Transverse colon (tissue), 4 donors: ENCODE results near the gene MRRF. TPM values are rescaled to one million over a fixed set of nuclear protein-coding genes. Genes with fewer than 3 reads are reported as not detected.

Experiments
- DNase-seq: peaks from one replicate; pipeline ENCODE4 v3.0.0-alpha.2; 2019
- H3K27ac ChIP-seq, 4 donors: fragments of 200-600 bp; sonication (generic); 2 replicates each; pipeline ENCODE4 v1.5.1; 2016 to 2018; ENCODE audit warnings: inconsistent platforms in 4 of 4
- H3K27me3 ChIP-seq: fragments of 200-600 bp; sonication (generic); 2 replicates; pipeline ENCODE4 v1.5.1; 2017; ENCODE audit warnings: inconsistent platforms
- H3K36me3 ChIP-seq, 4 donors: fragments of 200-600 bp; sonication (generic); 2 replicates each; pipeline ENCODE4 v1.5.1; 2017 to 2019; ENCODE audit warnings: inconsistent platforms in 4 of 4
- H3K4me1 ChIP-seq, 4 donors: fragments of 200-600 bp; sonication (generic); 2 replicates each; pipeline ENCODE4 v1.5.1; 2017 to 2020; ENCODE audit warnings: inconsistent platforms in 4 of 4
- H3K4me3 ChIP-seq, 4 donors: fragments of 200-600 bp; sonication (generic); 1 replicate in 1 of 4; 2 replicates in 3 of 4; pipeline versions ENCODE4 v1.5.1 to v1.6.1; 2017 to 2019; ENCODE audit warnings: inconsistent platforms in 4 of 4
- H3K9me3 ChIP-seq, 2 donors: fragments of 200-600 bp; sonication (generic); 2 replicates each; pipeline ENCODE4 v1.5.1; 2017 to 2019; ENCODE audit warnings: inconsistent platforms in 2 of 2
- EP300 ChIP-seq: sonication (generic); formaldehyde crosslinking; IDR thresholded peaks from one replicate; pipeline ENCODE4 v1.6.1; 2017; ENCODE audit warnings: antibody characterized with exemption, low read depth
- POLR2A ChIP-seq: fragments of 450-650 bp; IDR thresholded peaks from one replicate; pipeline ENCODE4 v1.6.1; 2016; ENCODE audit warnings: antibody characterized with exemption, mild to moderate bottlenecking, moderate library complexity
- POLR2AphosphoS5 ChIP-seq, 3 donors: sonication (generic); formaldehyde crosslinking; IDR thresholded peaks; one replicate each; pipeline ENCODE4 v1.6.1; 2016; ENCODE audit warnings: antibody characterized with exemption in 3 of 3
- WGBS, 2 donors: methylation state at CpG; one replicate each; pipeline ENCODE4 v1.1.5; 2018; ENCODE audit warnings: low coverage in 1 of 2; 5-methylcytosine and 5-hydroxymethylcytosine counted together
- in situ Hi-C, 4 donors: fragments of 200-750 bp; cut with MboI; loops; one replicate each; pipeline versions ENCODE4 v1.15.0 to v1.15.1; 2017; ENCODE audit warnings: low sequenced_read_pairs in 3 of 4, low pct_ligation_motif_present in 1 of 4, low pct_unique_long_range_greater_than_20kb in 1 of 4
- intact Hi-C: fragments of 100-400 bp; cut with DNase I; formaldehyde crosslinking; loops from one replicate; pipeline ENCODE4 v1.15.1; 2023; ENCODE audit warnings: low total_unique reads
- total RNA-seq, 4 donors: library from RNA; depleted of rRNA; stranded (reverse); fragments of >200 nt; gene quantifications; one replicate each; pipeline ENCODE4 v1.1.0, GENCODE V29; 2016
- TF ChIP-seq, protein P1 (sequence below), 5 experiments: fragments of 200-600 bp in 3 of 5; fragments of 450-650 bp in 2 of 5; sonication (generic) in 3 of 5; IDR thresholded peaks; 1 replicate in 2 of 5; 2 replicates in 3 of 5; pipeline ENCODE4 v1.5.1; 2016 to 2017; ENCODE audit warnings: antibody characterized with exemption in 5 of 5, inconsistent platforms in 3 of 5, mild to moderate bottlenecking in 2 of 5, moderate library complexity in 1 of 5

MRRF gene
- total RNA-seq, 4 donors from 2014 or later: 46.0 to 142 (median 53.6) TPM

DNA sequence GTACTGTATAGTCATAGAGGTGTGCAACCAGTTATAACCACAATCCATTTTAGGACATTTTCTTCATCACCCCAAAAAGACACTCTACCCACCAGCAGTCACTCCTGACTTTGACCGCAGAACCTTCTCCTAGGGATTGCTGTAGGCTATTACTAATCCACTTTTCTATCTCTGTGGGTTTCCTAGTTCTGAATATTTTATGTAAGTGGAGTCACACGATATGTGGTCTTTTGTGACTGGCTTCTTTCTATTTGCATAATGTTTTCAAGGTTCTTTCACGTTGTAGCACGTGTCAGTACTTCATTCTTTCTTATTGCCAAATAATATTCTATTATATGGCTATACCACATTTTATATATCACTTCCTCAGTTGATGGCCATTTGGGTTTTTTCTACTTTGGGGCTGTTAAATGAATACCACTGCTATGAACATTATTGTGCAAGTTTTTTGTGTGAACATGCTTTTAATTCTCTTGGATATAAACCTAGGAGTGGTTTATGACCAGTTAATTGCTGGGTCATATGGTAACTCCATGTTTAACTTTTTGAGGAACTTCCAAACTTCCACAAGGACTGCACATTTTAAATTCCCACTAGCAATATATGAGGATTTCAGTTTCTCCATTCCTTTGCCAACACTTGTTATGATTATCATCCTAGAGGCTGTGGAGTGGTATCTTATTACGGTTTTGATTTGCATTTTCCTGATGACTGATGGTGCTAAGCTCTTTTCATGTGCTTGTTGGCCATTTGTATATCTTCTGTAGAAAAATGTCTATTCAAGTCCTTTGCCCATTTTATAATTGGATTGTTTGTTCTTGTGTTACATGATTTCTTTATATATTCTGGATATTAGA is 37.8 kb downstream of the MRRF start:
- no peaks in the 10 kb centered on the region for H3K27me3 ChIP-seq
- TF ChIP-seq POLR2AphosphoS5 (IDR thresholded peaks at IDR 0.05) (no peak), POLR2A (no peak), EP300 (no peak)
- TF ChIP-seq, protein P1, sequence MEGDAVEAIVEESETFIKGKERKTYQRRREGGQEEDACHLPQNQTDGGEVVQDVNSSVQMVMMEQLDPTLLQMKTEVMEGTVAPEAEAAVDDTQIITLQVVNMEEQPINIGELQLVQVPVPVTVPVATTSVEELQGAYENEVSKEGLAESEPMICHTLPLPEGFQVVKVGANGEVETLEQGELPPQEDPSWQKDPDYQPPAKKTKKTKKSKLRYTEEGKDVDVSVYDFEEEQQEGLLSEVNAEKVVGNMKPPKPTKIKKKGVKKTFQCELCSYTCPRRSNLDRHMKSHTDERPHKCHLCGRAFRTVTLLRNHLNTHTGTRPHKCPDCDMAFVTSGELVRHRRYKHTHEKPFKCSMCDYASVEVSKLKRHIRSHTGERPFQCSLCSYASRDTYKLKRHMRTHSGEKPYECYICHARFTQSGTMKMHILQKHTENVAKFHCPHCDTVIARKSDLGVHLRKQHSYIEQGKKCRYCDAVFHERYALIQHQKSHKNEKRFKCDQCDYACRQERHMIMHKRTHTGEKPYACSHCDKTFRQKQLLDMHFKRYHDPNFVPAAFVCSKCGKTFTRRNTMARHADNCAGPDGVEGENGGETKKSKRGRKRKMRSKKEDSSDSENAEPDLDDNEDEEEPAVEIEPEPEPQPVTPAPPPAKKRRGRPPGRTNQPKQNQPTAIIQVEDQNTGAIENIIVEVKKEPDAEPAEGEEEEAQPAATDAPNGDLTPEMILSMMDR (IDR thresholded peaks at IDR 0.05): no peak
- in situ Hi-C loops (no loop called here), intact Hi-C loops (no loop called here)
- H3K9me3 ChIP-seq: no peaks in the 10 kb centered on the region
- H3K27ac ChIP-seq: no peak overlapping the region
- H3K36me3 ChIP-seq: peaks cover 0 to 21% (median 6%) of the 10 kb centered on the region in 4 donors
- WGBS, 2 donors: 54 to 68% methylated on average over 5 of the region's 5 CpGs
- H3K4me1 ChIP-seq: no peaks in the 10 kb centered on the region
- DNase-seq: no peak
- no peak overlapping the region for H3K4me3 ChIP-seq

DNA sequence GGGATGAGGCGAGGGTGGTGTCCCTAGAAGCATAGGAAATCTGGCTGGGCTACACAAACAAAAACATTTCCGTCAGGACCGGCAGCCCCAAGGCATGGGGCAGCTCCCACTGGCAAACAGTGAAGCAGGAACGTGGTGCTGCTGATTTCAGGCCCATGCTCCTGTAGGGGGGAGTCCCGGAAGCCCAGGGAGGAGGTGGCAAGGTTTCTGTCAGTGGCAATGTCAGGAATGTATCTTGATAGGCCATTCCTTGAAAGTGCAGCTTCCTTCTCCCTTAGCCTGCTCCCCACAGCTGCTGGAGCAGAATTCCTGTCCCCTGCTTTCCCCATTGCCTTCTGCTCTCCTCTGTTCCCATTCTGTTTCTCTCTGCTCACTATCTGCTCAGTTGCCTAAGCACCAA is 42.4 kb downstream of the MRRF start:
- WGBS, 2 donors: 73 to 83% methylated on average over 2 to 5 of the region's 5 CpGs

DNA sequence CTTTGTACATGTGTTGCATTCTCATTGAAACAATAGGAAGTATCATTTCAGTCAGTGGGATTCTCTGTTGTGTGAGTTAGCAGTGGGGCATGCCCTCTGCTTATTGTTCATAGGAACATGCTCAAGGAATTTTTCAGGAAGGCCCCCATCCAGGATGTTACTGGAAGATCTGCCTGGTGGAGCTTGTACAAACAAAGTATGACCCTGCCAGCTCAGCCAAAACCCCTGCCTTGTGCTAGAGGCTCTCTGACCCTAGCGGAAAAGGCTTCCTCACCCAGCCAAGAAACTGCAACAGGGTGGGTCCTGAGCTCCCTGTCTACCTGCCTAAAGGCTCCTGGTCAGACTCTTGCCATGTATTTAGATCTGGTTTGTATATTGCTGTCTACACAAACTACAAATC is 43.2 kb downstream of the MRRF start:
- H3K36me3 ChIP-seq: peaks cover 0 to 22% (median 8%) of the 10 kb centered on the region in 4 donors
- WGBS, 2 donors: 87 to 100% methylated on average over 1 of the region's 1 CpG
- H3K4me1 ChIP-seq: peaks cover 0 to 4% (median 0%) of the 10 kb centered on the region in 4 donors
- no peak overlapping the region for H3K4me3 ChIP-seq
- TF ChIP-seq EP300: no peak
- no peak for TF ChIP-seq POLR2AphosphoS5 (IDR thresholded peaks at IDR 0.05)
- TF ChIP-seq POLR2A: no peak
- TF ChIP-seq, protein P1 (IDR thresholded peaks at IDR 0.05): no peak
- H3K9me3 ChIP-seq: no peaks in the 10 kb centered on the region
- in situ Hi-C loops (no loop called here), intact Hi-C loops (no loop called here)
- H3K27ac ChIP-seq: no peak overlapping the region
- DNase-seq: no peak
- H3K27me3 ChIP-seq: no peaks in the 10 kb centered on the region

More for the DNA sequence above, 42.4 kb downstream of the MRRF start:
- H3K4me1 ChIP-seq: peaks cover 0 to 4% (median 0%) of the 10 kb centered on the region in 4 donors
- peaks cover 0 to 14% (median 7%) of the 10 kb centered on the region in 4 donors for H3K36me3 ChIP-seq
- no peaks in the 10 kb centered on the region for H3K27me3 ChIP-seq
- TF ChIP-seq, protein P1 (IDR thresholded peaks at IDR 0.05): no peak
- no peak for TF ChIP-seq EP300
- TF ChIP-seq POLR2AphosphoS5 (IDR thresholded peaks at IDR 0.05): no peak
- TF ChIP-seq POLR2A: no peak
- H3K9me3 ChIP-seq: no peaks in the 10 kb centered on the region
- H3K4me3 ChIP-seq: no peak overlapping the region
- intact Hi-C loops (no loop called here), in situ Hi-C loops (no loop called here)
- DNase-seq: no peak
- H3K27ac ChIP-seq: no peak overlapping the region

DNA sequence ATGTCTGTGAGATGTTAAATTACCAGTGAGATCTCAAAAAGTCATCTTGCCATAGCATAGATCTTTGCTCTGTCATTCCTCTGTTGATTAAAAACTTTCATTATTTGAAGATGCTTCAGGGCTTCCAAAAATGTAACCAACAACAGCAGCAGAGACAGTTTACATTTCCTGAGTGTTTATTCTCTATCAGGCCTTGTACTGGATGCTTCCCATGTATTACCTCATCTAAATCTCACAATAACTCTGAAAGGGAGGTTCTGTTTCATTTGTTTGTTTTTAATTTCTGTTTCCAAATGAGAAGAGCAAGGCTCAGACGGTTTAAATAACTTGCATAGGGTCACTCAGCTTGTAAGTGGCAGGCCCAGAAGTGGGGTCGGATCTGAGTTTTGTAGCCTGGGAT is 45.2 kb downstream of the MRRF start:
- Histone ChIP-seq H3K27me3 (no peaks in the 10 kb centered on the region), H3K4me1 (peaks cover 0 to 4% (median 0%) of the 10 kb centered on the region in 4 donors), H3K36me3 (peaks cover 0 to 40% (median 16%) of the 10 kb centered on the region in 4 donors), H3K27ac (no peak overlapping the region), H3K4me3 (no peak overlapping the region), H3K9me3 (no peaks in the 10 kb centered on the region)
- in situ Hi-C loops: no loop called here
- TF ChIP-seq EP300: no peak
- TF ChIP-seq, protein P1 (IDR thresholded peaks at IDR 0.05): no peak
- no peak for TF ChIP-seq POLR2AphosphoS5 (IDR thresholded peaks at IDR 0.05)
- no peak for TF ChIP-seq POLR2A
- no peak for DNase-seq
- WGBS, 2 donors: 72 to 79% methylated on average over 2 of the region's 2 CpGs
- intact Hi-C loops: no loop called here
